Measurements from ENCODE around the gene ATP6V1G2.
"Not testable (repeated sequence)": the region's sequence is repeated elsewhere in the genome, so short reads cannot be mapped to it uniquely, and the experiment has no call there.

Gene ATP6V1G2

GRCh38 chr6:31525932-31526591 lies 20.3 kb downstream of the ATP6V1G2 start:
- DNase-seq: no peak

DNA sequence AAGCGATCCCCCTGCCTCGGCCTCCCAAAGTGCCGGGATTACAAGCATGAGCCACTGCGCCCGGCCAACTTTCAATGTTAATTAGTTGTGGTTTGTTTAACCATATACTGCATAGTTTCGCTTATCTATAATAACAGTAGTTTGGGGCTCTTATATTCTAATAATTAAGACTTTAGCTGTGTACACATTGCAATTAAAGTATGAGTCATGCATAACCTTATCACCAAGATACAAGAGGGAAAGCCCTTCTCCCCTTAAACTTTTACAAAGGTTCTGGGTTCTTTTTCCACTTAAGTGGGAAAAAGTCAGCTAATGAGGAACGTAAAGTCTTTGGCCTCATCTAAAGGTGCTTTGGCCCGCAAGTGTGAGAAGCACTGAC lies 20.9 kb downstream of the ATP6V1G2 start:
- DNase-seq: no peak

DNA sequence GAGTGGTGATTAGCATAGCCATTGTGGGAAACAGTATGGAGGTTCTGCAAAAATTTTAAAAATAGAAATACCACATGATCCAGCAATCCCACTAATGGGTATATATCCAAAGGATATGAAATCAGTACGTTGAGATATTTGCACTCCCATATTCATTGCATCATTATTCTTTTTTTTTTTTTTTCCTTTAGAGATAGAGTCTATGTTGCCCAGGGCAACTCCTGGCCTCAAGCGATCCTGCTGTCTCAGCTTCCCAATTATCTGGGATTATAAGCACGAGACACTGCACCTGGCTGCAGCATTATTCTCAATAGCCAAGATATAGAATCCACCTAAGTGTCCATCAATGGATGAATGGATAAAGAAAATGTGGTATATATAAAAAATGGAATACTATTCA lies 24.6 kb downstream of the ATP6V1G2 start:
- DNase-seq: no peak

- no peak for DNase-seq
These were observed 32.8 kb downstream of the ATP6V1G2 start for GRCh38 chr6:31513456-31514165.

GRCh38 chr6:31510007-31510406 lies 36.4 kb downstream of the ATP6V1G2 start:
- no peak for DNase-seq

DNA sequence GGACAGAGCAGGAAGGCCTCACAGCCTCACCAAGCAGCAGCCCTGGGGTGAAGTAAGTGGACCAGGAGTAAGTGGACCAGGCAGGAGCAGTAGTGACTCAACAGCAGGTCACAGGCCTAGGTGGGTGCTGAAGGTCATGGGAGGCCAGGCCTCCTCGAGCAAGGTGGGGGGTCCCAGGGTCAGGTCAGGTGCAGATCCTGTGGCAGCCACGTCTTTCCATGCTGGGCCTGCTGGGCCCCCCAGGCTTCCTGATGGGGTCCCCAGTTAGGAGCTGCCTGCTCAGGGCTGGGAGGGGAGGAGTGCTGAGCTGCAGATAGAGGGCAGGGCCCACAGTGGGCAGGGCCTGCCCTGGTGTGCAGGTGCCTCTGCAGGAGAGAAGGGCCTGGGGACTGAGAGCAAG lies 37.4 kb downstream of the ATP6V1G2 start:
- not testable (repeated sequence) for DNase-seq

DNA sequence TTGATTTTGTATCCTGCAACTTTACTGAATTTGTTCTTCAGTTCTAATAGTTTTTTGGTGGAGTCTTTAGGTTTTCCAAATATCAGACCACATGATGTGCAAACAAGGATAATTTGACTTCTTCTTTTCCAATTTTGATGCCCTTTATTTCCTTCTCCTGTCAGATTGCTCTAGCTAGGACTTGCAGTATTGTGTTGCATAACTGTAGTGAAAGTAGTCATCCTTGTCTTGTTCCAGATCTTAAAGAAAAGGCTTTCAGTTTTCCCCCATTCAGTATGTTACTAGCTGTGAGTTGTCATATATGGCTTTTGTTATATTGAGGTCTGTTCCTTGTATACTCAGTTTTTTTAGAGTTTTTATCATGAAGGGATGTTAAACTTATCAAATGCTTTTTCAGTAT lies 43.8 kb downstream of the ATP6V1G2 start:
- no peak for DNase-seq

- not testable (repeated sequence) for DNase-seq
These were observed 46.8 kb downstream of the ATP6V1G2 start for GRCh38 chr6:31499648-31500047.

DNA sequence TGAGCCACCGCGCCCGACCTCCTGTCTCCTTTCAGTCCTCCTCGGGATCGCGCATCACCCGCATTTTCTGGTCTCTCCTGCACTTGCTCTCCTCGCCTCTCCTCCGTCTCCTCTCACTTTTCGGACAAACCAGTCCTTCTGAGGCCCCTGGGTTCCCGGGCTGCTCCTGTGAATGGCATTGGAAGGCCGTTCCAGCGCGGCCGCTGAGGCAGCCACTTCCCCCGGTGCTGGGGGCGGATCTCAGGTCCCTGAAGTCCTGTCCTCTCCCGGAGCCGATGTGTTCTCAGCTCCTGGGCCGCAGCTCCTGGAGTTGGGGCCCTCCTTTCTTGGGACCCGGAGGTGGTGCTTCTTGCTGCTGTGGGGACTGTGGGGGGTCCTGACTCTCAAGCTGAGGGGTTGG lies 47.7 kb downstream of the ATP6V1G2 start:
- DNase-seq: no peak

DNA sequence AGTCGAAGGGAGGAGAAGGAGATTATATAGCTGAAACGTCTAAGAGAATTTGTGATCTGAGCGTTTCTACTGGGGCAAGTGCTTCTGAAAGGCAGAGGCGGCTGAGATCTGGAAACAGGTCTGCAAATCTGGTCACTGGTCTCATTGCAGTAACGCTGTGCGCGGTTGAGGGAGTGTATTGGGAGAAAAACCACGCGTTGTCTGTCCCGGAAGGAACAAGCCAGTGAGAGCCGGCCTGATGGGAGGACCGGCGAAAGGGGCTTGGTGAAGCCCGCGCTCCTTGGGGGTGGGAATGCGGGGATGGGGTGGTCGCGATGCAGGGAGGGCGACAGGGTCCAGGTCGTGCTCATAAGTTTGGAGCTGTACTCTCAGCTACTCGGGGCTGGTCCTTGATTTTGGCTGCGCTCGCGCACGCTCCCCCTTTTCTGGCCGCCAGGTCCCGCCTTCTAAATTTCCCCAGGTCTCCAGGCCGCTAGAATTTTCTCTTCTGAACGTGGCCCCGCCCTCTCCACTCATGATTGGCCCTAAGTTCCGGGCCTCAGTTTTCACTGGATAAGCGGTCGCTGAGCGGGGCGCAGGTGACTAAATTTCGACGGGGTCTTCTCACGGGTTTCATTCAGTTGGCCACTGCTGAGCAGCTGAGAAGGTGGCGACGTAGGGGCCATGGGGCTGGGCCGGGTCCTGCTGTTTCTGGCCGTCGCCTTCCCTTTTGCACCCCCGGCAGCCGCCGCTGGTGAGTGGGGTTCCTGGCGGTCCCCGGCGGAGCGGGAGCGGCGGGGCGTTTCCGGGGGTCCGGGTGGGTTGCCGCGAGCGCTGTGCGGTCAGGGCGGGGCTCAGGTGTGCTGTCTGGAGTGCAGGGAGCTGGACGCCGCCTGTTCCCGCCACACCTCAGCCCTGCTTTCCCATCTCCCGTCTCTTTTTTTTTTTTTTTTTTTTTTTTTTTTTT lies 48.6 kb downstream of the ATP6V1G2 start, which contains the start of gene MICB:
MICB (plus strand) TSS at position 615 of the 946 bp plus-strand sequence; CDS start at position 664, 49 bp downstream.
- DNase-seq: no peak

DNA sequence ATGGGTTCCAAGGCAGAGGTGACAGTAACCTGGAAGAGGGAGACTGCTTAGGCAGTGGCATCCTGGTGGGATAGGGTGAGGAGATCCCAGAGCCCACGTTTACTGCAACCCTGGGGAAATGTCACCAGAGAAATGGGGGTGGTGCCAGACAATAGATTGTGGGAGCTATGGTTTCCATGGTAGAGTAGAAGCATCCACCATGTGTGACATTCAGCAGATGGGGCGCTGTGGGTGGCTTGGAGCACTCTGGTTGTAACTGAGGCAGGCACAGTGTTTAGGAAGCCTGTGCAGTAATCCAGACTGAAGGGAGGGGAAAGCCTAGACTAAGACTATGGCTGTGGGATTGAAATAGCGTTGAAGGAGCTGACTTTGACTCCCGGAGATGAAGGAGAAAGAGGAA lies 49.6 kb downstream of the ATP6V1G2 start:
- DNase-seq: not testable (repeated sequence)

DNA sequence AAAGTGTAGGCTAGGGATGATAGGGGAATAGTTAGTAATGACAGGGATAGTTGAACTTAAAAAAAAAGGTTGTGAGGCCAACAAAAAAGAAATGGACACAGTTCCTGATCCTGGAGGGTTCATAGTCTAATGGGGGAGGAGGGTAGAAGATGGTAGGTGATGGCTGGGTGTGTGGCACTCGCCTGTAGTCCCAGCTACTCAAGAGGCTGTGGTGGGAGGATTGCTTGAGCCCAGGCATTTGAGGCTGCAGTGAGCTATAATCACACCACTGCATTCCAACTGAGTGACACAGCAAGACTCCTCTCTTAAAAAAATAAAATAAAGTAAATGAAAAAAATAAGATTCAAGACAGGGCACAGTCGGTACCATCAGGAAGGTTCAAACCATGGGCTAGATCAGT lies 50.8 kb downstream of the ATP6V1G2 start:
- no peak for DNase-seq
